HCT116 (cell line): ENCODE data around the gene MSL3. TPM values are rescaled to one million over a fixed set of nuclear protein-coding genes. Genes with fewer than 3 reads are reported as not detected.

Experiments
- ATAC-seq: fragments of 200-7000 bp; cut with Tn5 transposase; 2 replicates; pipeline ENCODE4 v1.9.1; 2020; ENCODE audit warnings: mild to moderate bottlenecking, moderate library complexity
- BruUV-seq: library from RNA; stranded (reverse); fragments of 400-500 nt; replicated peaks from 2 replicates; lab custom pipeline; 2021; lab: Mats Ljungman, UMichigan
- CTCF ChIA-PET: fragments of 300-600 bp; sonication (Branson Sonifier 250); formaldehyde crosslinking; loops from one replicate; lab custom pipeline; 2021; ENCODE audit warnings: antibody characterized with exemption; lab: Charles Lee
- POLR2A ChIA-PET: fragments of 300-600, 350-600 bp; sonication (Branson Sonifier 250); formaldehyde crosslinking; loops from one replicate; lab custom pipeline; 2021; ENCODE audit warnings: antibody characterized with exemption; lab: Charles Lee
- RAD21 ChIA-PET, 2 experiments: fragments of 300-600 bp; sonication (Branson Sonifier 250); formaldehyde crosslinking; loops; one replicate each; lab custom pipeline; 2023; ENCODE audit warnings: low total read pairs in 2 of 2; ENCODE audit not compliant: uncharacterized antibody in 2 of 2, unreplicated experiment in 2 of 2, low non-redundant PET in 1 of 2; lab: Charles Lee
- DNase-seq: peaks from one replicate; pipeline ENCODE4 v3.0.0-alpha.2; 2010; ENCODE audit warnings: low read depth, low spot score
- H2AFZ ChIP-seq: fragments of 200-600 bp; shearing (Covaris generic), sonication (generic); 2 replicates; pipeline ENCODE4 v1.6.1; 2017; ENCODE audit warnings: low read depth, mixed run types, mixed read lengths, antibody characterized with exemption, low read length; ENCODE audit not compliant: poor library complexity, severe bottlenecking
- H3K27ac ChIP-seq: 2 replicates; pipeline ENCODE4 v1.5.1; 2012; ENCODE audit warnings: low read depth, low read length
- H3K27me3 ChIP-seq: fragments of 200-600 bp; sonication (generic); 2 replicates; pipeline ENCODE4 v1.6.1; 2016; ENCODE audit warnings: mixed run types, low read length, mixed read lengths; ENCODE audit not compliant: insufficient read depth
- H3K36me3 ChIP-seq, 2 experiments: fragments of 200-500 bp in 1 of 2; fragments of 200-600 bp in 1 of 2; sonication (Bioruptor generic) in 1 of 2; sonication (generic) in 1 of 2; 2 replicates each; pipeline versions ENCODE4 v1.5.1 to v1.6.1; 2014 to 2016; ENCODE audit warnings: low read length in 2 of 2, inconsistent platforms in 1 of 2, mixed read lengths in 1 of 2, mixed run types in 1 of 2; ENCODE audit not compliant: insufficient read depth in 2 of 2, control insufficient read depth in 1 of 2
- H3K4me1 ChIP-seq, 2 experiments: fragments of 200-600 bp in 1 of 2; sonication (generic) in 1 of 2; 2 replicates each; pipeline versions ENCODE4 v1.5.1 to v1.6.1; 2012 to 2017; ENCODE audit warnings: low read length in 2 of 2, inconsistent platforms in 1 of 2, mild to moderate bottlenecking in 1 of 2, mixed read lengths in 1 of 2, mixed run types in 1 of 2, moderate library complexity in 1 of 2; ENCODE audit not compliant: insufficient read depth in 2 of 2, control insufficient read depth in 1 of 2
- H3K4me2 ChIP-seq: fragments of 200-600 bp; sonication (generic); 2 replicates; pipeline ENCODE4 v1.6.1; 2017; ENCODE audit warnings: mixed run types, low read length, mixed read lengths
- H3K4me3 ChIP-seq, 2 experiments: fragments of 200-600 bp in 1 of 2; sonication (generic) in 1 of 2; replicated peaks in 1 of 2; 2 replicates each; pipeline ENCODE4 v1.5.1; 2011 to 2016; ENCODE audit warnings: low read length in 2 of 2, control low read depth in 1 of 2, low read depth in 1 of 2, mild to moderate bottlenecking in 1 of 2, mixed read lengths in 1 of 2, mixed run types in 1 of 2
- H3K79me2 ChIP-seq: fragments of 200-600 bp; sonication (generic); 2 replicates; pipeline ENCODE4 v1.6.1; 2017; ENCODE audit warnings: mild to moderate bottlenecking, mixed run types, low read length, moderate library complexity, mixed read lengths; ENCODE audit not compliant: insufficient read depth
- H3K9ac ChIP-seq: fragments of 200-600 bp; sonication (generic); 2 replicates; pipeline ENCODE4 v1.6.1; 2016; ENCODE audit warnings: low read length, mixed read lengths
- H3K9me2 ChIP-seq: fragments of 200-600 bp; sonication (generic), shearing (Covaris generic); 2 replicates; pipeline ENCODE4 v1.6.1; 2017; ENCODE audit warnings: mixed run types, mild to moderate bottlenecking, moderate library complexity; ENCODE audit not compliant: insufficient read depth
- H3K9me3 ChIP-seq, 2 experiments: fragments of 200-500 bp in 1 of 2; fragments of 200-600 bp in 1 of 2; sonication (Bioruptor generic) in 1 of 2; sonication (generic) in 1 of 2; 2 replicates each; pipeline ENCODE4 v1.6.1; 2014 to 2017; ENCODE audit warnings: low read length in 2 of 2, mixed read lengths in 2 of 2, inconsistent platforms in 1 of 2, low read depth in 1 of 2, mild to moderate bottlenecking in 1 of 2, mixed run types in 1 of 2, moderate library complexity in 1 of 2; ENCODE audit not compliant: control insufficient read depth in 1 of 2, insufficient read depth in 1 of 2
- H4K20me1 ChIP-seq: fragments of 200-600 bp; sonication (generic), shearing (Covaris generic); 2 replicates; pipeline ENCODE4 v1.6.1; 2017; ENCODE audit warnings: mixed run types, mild to moderate bottlenecking, moderate library complexity; ENCODE audit not compliant: insufficient read depth
- ELF1 ChIP-seq: IDR thresholded peaks from 2 replicates; pipeline ENCODE4 v1.6.1; 2012; ENCODE audit warnings: low read depth, borderline replicate concordance
- EZH2phosphoT487 ChIP-seq: fragments of 200-600 bp; IDR thresholded peaks from 2 replicates; pipeline ENCODE4 v1.6.1; 2018; ENCODE audit warnings: antibody characterized with exemption, borderline replicate concordance
- POLR2AphosphoS5 ChIP-seq: IDR thresholded peaks from 2 replicates; pipeline ENCODE4 v1.6.1; 2011; ENCODE audit warnings: mild to moderate bottlenecking, low read depth, low read length, moderate library complexity
- RAD21 ChIP-seq: IDR thresholded peaks from 2 replicates; pipeline ENCODE4 v1.6.1; 2012; ENCODE audit warnings: low read depth, mild to moderate bottlenecking
- TCF7L2 ChIP-seq: IDR thresholded peaks from 2 replicates; pipeline ENCODE4 v1.7.0; 2011; ENCODE audit warnings: borderline replicate concordance, inconsistent platforms; ENCODE audit not compliant: insufficient read depth, insufficient read length; ENCODE audit errors: extremely low read depth
- ZBTB33 ChIP-seq: IDR thresholded peaks from 2 replicates; pipeline ENCODE4 v1.6.1; 2011; ENCODE audit warnings: mild to moderate bottlenecking, low read length, moderate library complexity; ENCODE audit not compliant: insufficient replicate concordance; ENCODE audit errors: extremely low read depth
- ZFX ChIP-seq: fragments of 450-650 bp; IDR thresholded peaks from 2 replicates; pipeline ENCODE4 v1.6.1; 2017
- intact Hi-C: fragments of 100-400 bp; cut with micrococcal nuclease; formaldehyde crosslinking; loops from 2 replicates; pipeline ENCODE4 v1.10.0; 2022
- total RNA-seq: library from RNA; stranded (reverse); gene quantifications from one replicate; pipeline ENCODE4 v1.2.1, GENCODE V29; 2021; ENCODE audit not compliant: unreplicated experiment
- TF ChIP-seq, protein P1 (sequence below): IDR thresholded peaks from 2 replicates; pipeline ENCODE4 v1.6.1; 2012; ENCODE audit warnings: low read depth

MSL3 gene
- total RNA-seq, 1 experiment from 2014 or later, result 12.0 TPM

GRCh38 chrX:11778230-11778629, 20.2 kb downstream of the MSL3 start:
- H3K27me3 ChIP-seq, result no peaks in the 10 kb centered on the region
- H3K9me3 ChIP-seq, result no peaks in the 10 kb centered on the region
- ChIA-PET POLR2A (no interaction called here), CTCF (no interaction called here), RAD21 (no interaction called here)
- H3K4me3 ChIP-seq, result no peak overlapping the region
- DNase-seq (no peak), ATAC-seq (no peak)
- no peak overlapping the region for H3K9ac ChIP-seq
- intact Hi-C loops, result no loop called here
- TF ChIP-seq TCF7L2 (no peak), ZFX (no peak), POLR2AphosphoS5 (no peak), ELF1 (no peak)
- TF ChIP-seq, protein P1, sequence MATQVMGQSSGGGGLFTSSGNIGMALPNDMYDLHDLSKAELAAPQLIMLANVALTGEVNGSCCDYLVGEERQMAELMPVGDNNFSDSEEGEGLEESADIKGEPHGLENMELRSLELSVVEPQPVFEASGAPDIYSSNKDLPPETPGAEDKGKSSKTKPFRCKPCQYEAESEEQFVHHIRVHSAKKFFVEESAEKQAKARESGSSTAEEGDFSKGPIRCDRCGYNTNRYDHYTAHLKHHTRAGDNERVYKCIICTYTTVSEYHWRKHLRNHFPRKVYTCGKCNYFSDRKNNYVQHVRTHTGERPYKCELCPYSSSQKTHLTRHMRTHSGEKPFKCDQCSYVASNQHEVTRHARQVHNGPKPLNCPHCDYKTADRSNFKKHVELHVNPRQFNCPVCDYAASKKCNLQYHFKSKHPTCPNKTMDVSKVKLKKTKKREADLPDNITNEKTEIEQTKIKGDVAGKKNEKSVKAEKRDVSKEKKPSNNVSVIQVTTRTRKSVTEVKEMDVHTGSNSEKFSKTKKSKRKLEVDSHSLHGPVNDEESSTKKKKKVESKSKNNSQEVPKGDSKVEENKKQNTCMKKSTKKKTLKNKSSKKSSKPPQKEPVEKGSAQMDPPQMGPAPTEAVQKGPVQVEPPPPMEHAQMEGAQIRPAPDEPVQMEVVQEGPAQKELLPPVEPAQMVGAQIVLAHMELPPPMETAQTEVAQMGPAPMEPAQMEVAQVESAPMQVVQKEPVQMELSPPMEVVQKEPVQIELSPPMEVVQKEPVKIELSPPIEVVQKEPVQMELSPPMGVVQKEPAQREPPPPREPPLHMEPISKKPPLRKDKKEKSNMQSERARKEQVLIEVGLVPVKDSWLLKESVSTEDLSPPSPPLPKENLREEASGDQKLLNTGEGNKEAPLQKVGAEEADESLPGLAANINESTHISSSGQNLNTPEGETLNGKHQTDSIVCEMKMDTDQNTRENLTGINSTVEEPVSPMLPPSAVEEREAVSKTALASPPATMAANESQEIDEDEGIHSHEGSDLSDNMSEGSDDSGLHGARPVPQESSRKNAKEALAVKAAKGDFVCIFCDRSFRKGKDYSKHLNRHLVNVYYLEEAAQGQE, result no peak
- no peaks in the 10 kb centered on the region for H3K36me3 ChIP-seq
- no peak overlapping the region for H3K27ac ChIP-seq
- H3K4me1 ChIP-seq, result no peaks in the 10 kb centered on the region
- no peaks in the 10 kb centered on the region; the same call in 1 of the 2 replicates for H4K20me1 ChIP-seq
- no peak overlapping the region for H3K4me2 ChIP-seq
- BruUV-seq, result no TSS peak
- no peaks in the 10 kb centered on the region for H3K79me2 ChIP-seq
- no peak overlapping the region for H2AFZ ChIP-seq
- H3K9me2 ChIP-seq, result no peaks in the 10 kb centered on the region

GRCh38 chrX:11781133-11781532, 23.1 kb downstream of the MSL3 start:
- no peak for ATAC-seq
- Histone ChIP-seq H3K4me3 (no peak overlapping the region), H3K79me2 (no peaks in the 10 kb centered on the region), H3K9ac (no peak overlapping the region), H3K4me2 (no peak overlapping the region), H3K4me1 (no peaks in the 10 kb centered on the region), H3K27me3 (no peaks in the 10 kb centered on the region), H2AFZ (no peak overlapping the region), H3K9me2 (no peaks in the 10 kb centered on the region), H3K9me3 (no peaks in the 10 kb centered on the region), H3K36me3 (no peaks in the 10 kb centered on the region), H4K20me1 (no peaks in the 10 kb centered on the region; the same call in 1 of the 2 replicates), H3K27ac (no peak overlapping the region)
- no peak for DNase-seq
- ChIA-PET RAD21 (no interaction called here), POLR2A (no interaction called here), CTCF (no interaction called here)
- no TSS peak for BruUV-seq
- TF ChIP-seq EZH2phosphoT487 (no peak), RAD21 (no peak), ELF1 (no peak), ZBTB33 (no peak)
- intact Hi-C loops, result no loop called here
